ENCODE results near the gene RTF1.

GRCh38 chr15:41511899-41512369 lies 95.0 kb downstream of the RTF1 start:
- no peak for TF ChIP-seq NFRKB (IDR thresholded peaks at IDR 0.05)
- TF ChIP-seq BHLHE40 (IDR thresholded peaks at IDR 0.05; ENCODE audit: borderline replicate concordance): no peak
- no peak for TF ChIP-seq FOXA1 (IDR thresholded peaks at IDR 0.05)
- TF ChIP-seq ARNT (IDR thresholded peaks at IDR 0.05): no peak
- no peak for TF ChIP-seq SP1 (IDR thresholded peaks at IDR 0.05)
- TF ChIP-seq TARDBP (IDR thresholded peaks at IDR 0.05): no peak

Data from HEK293T (cell line).